Sigmoid colon (tissue), 7 donors: ENCODE measurements around the gene SUPT5H. TPM values are rescaled to one million over a fixed set of nuclear protein-coding genes. Genes with fewer than 3 reads are reported as not detected.
A peak's percentile ranks its signal among the peaks of the same experiment; 100 is the strongest.

ENCODE experiments used
- DNase-seq: peaks from one replicate; pipeline ENCODE4 v3.0.0-alpha.2; 2019
- H3K27ac ChIP-seq, 4 donors: fragments of 200-600 bp; sonication (generic); one replicate each; pipeline ENCODE4 v1.5.1; 2016 to 2019; ENCODE audit warnings: mild to moderate bottlenecking in 1 of 4
- H3K27me3 ChIP-seq, 3 donors: fragments of 200-600 bp; sonication (generic); one replicate each; pipeline ENCODE4 v1.5.1; 2019; ENCODE audit warnings: mild to moderate bottlenecking in 1 of 3
- H3K36me3 ChIP-seq, 4 donors: fragments of 200-600 bp; sonication (generic); one replicate each; pipeline ENCODE4 v1.5.1; 2016 to 2019
- H3K4me1 ChIP-seq, 4 donors: fragments of 200-600 bp; sonication (generic); one replicate each; pipeline ENCODE4 v1.5.1; 2017 to 2019
- H3K4me3 ChIP-seq, 4 donors: fragments of 200-600 bp; sonication (generic); one replicate each; pipeline ENCODE4 v1.5.1; 2017 to 2019; ENCODE audit warnings: mild to moderate bottlenecking in 2 of 4, moderate library complexity in 1 of 4
- H3K9me3 ChIP-seq, 4 donors: fragments of 200-600 bp in 3 of 4; sonication (generic) in 3 of 4; one replicate each; pipeline versions ENCODE4 v1.5.1 to v1.6.1; 2013 to 2019
- EP300 ChIP-seq, 4 donors: sonication (generic); formaldehyde crosslinking; IDR thresholded peaks; one replicate each; pipeline ENCODE4 v1.6.1; 2017; ENCODE audit warnings: antibody characterized with exemption in 4 of 4
- POLR2A ChIP-seq, 2 donors: fragments of 450-650 bp; IDR thresholded peaks; one replicate each; pipeline ENCODE4 v1.6.1; 2016; ENCODE audit warnings: antibody characterized with exemption in 2 of 2, mild to moderate bottlenecking in 2 of 2, moderate library complexity in 2 of 2
- POLR2AphosphoS5 ChIP-seq, 4 donors: sonication (generic); formaldehyde crosslinking; IDR thresholded peaks; one replicate each; pipeline ENCODE4 v1.6.1; 2017; ENCODE audit warnings: antibody characterized with exemption in 4 of 4
- WGBS, 2 donors: extraction: QIAGEN DNeasy Blood & Tissue Kit; methylation state at CpG; one replicate each; pipeline ENCODE4 v1.1.7; 2013; 5-methylcytosine and 5-hydroxymethylcytosine counted together
- intact Hi-C: fragments of 100-400 bp; cut with DNase I; formaldehyde crosslinking; loops from one replicate; pipeline ENCODE4 v1.15.1; 2023
- polyA plus RNA-seq, 3 donors: library from polyadenylated mRNA; stranded (reverse); fragments of 200-250 nt; gene quantifications; one replicate each; pipeline ENCODE4 v1.2.3, GENCODE V29; 2013
- total RNA-seq, 4 donors: library from RNA; depleted of rRNA; stranded (reverse); fragments of >200 nt; gene quantifications; one replicate each; pipeline ENCODE4 v1.1.0, GENCODE V29; 2016
- TF ChIP-seq, protein P1 (sequence below), 4 experiments: fragments of 450-650 bp in 3 of 4; fragments of 200-600 bp in 1 of 4; IDR thresholded peaks; one replicate each; pipeline ENCODE4 v1.5.1; 2016 to 2019; ENCODE audit warnings: antibody characterized with exemption in 4 of 4, mild to moderate bottlenecking in 3 of 4, moderate library complexity in 2 of 4
- donor health status: healthy with polysubstance abuse.
- donor health status: Bipolar disorder and iron deficiency.
- donor health status: healthy.

Gene SUPT5H
- total and polyA plus RNA-seq, 7 donors = 52.3 to 112 (median 77.1) TPM

DNA sequence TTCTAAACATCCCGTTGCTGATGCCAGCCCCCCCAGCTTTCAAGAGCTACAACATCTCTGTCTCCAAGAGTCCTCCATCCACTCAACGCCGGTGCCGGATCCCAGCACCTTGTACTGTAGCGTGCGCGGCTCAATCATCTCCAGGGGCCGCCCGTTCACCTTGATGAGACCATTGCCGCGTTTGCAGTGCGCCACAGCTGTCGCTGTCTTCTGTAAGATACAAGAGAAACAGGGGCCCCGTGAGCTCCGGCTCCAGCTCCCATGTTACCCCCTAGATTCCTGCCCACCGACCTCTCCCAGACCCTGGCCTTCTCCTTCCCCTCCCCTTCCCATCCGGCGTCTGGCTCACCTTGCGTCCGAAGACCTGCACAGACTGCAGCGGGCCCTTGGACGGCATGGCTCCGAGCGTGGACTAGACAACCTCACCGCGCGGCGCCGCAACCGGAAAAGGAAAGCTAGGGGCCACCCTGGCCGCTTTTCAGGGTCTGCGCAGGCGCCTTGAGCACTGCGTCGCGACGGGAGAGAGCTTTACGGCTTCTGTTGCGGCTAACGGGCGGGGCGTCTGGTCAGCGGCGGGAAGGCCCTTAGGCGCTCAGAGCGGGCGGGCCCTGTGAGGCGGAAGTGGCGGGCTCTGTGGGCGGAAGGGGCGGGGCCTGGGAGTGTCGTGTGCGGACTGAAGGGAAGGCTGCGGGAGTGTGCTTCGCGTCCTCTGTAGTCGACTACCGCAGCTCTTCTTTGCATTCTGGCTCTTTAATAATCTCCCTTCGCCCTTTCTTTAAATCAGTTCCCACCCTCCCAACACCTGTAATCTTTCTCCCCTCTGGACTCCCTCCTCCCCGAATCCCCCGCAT is 9.7 kb upstream of the SUPT5H start, which contains the start of gene RPS16:
TSS of gene RPS16 (minus strand) at position 451 of the 851 bp plus-strand sequence. CDS start at position 397, 54 bp downstream.
- peaks cover 0 to 34% (median 32%) of the 10 kb centered on the region in 4 donors for H3K4me1 ChIP-seq
- intact Hi-C loops = loop anchor here (1.0 to 10.0 kb wide), 3 partner anchors 10 to 311 kb away; partner anchors contain the start of genes PAK4 and SUPT5H
- peak within 1 kb of the TSS; percentile 90 to 99 (median 96) for H3K4me3 ChIP-seq
- DNase-seq = peak; percentile 100
- no peaks in the 10 kb centered on the region for H3K9me3 ChIP-seq
- WGBS, 2 donors = 0 to 1% methylated on average over 61 of the region's 61 CpGs
- peaks cover 17 to 32% (median 29%) of the 10 kb centered on the region in 4 donors for H3K36me3 ChIP-seq
- H3K27ac ChIP-seq = peak within 1 kb of the TSS; percentile 89 to 95 (median 91)
- TF ChIP-seq POLR2AphosphoS5 (IDR thresholded peaks at IDR 0.05) (peak; percentile 99 to 100 (median 100)), EP300 (IDR thresholded peaks at IDR 0.05) (peak in 1 of 4 donors; percentile 63), POLR2A (IDR thresholded peaks at IDR 0.05) (peak; percentile 94 to 98)
- TF ChIP-seq, protein P1, sequence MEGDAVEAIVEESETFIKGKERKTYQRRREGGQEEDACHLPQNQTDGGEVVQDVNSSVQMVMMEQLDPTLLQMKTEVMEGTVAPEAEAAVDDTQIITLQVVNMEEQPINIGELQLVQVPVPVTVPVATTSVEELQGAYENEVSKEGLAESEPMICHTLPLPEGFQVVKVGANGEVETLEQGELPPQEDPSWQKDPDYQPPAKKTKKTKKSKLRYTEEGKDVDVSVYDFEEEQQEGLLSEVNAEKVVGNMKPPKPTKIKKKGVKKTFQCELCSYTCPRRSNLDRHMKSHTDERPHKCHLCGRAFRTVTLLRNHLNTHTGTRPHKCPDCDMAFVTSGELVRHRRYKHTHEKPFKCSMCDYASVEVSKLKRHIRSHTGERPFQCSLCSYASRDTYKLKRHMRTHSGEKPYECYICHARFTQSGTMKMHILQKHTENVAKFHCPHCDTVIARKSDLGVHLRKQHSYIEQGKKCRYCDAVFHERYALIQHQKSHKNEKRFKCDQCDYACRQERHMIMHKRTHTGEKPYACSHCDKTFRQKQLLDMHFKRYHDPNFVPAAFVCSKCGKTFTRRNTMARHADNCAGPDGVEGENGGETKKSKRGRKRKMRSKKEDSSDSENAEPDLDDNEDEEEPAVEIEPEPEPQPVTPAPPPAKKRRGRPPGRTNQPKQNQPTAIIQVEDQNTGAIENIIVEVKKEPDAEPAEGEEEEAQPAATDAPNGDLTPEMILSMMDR (IDR thresholded peaks at IDR 0.05) = no peak
- peaks cover 0 to 3% (median 0%) of the 10 kb centered on the region in 3 donors for H3K27me3 ChIP-seq

DNA sequence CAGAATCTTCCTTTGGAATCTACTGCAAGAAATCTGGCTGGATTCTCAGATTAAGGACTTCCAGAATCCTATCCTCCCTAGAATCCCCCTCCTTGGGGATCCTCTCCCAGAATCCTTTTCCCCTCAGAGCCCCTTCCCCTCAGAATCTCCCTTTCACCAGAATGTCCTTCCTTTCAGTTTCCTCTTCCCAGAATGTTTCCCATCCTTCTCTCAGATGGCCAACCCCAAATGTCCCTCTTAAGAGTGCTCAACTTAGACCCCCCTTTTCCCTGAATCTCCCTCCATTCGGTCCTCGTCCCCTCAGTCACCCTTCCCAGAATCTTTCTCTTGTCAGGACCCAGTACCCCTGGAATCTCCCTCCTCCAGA is 9.0 kb upstream of the SUPT5H start:
- WGBS, 2 donors = 3 to 5% methylated on average over 2 of the region's 2 CpGs
- peaks cover 17 to 32% (median 29%) of the 10 kb centered on the region in 4 donors for H3K36me3 ChIP-seq
- no peaks in the 10 kb centered on the region for H3K9me3 ChIP-seq
- peak overlapping the region; percentile 31 to 99 (median 94) for H3K4me3 ChIP-seq
- peak overlapping the region; percentile 89 to 95 (median 91) for H3K27ac ChIP-seq
- H3K4me1 ChIP-seq = peaks cover 0 to 37% (median 29%) of the 10 kb centered on the region in 4 donors
- no peak for TF ChIP-seq POLR2AphosphoS5 (IDR thresholded peaks at IDR 0.05)
- TF ChIP-seq EP300 (IDR thresholded peaks at IDR 0.05) = no peak
- peaks cover 0 to 3% (median 0%) of the 10 kb centered on the region in 3 donors for H3K27me3 ChIP-seq
- no peak for DNase-seq
- intact Hi-C loops = loop anchor here (1.0 to 10.0 kb wide), 2 partner anchors 9 to 312 kb away; partner anchors contain the start of genes PAK4 and SUPT5H

DNA sequence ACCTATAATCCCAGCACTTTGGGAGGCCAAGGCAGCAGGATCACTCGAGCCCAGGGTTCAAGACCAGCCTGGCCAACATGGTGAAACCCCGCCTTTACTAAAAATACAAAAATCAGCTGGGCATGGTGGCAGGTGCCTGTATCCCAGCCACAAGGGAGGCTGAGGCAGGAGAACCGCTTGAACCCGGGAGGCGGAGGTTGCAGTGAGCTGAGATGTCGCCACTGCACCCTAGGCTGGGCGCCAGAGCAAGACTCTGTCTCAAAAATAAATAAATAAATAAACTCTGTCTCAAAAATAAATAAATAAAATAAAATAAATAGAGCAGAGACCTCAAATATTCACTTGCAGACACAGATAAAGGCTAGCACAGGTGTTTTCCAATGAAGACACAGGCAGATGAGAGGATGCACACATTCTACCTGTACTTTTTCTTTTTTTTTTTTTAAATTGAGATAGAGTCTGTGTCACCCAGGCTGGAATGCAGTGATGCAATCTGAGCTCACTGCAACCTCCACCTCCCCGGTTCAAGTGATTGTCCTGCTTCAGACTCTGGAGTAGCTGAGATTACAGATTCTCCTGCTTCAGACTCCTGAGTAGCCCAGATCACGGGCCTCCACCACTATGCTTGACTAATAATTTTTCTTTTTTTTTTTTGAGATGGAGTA is 7.0 kb upstream of the SUPT5H start:
- Histone ChIP-seq H3K4me1 (peaks cover 0 to 36% (median 28%) of the 10 kb centered on the region in 4 donors), H3K27ac (no peak overlapping the region), H3K36me3 (peaks cover 7 to 16% (median 14%) of the 10 kb centered on the region in 4 donors), H3K9me3 (no peaks in the 10 kb centered on the region), H3K4me3 (no peak overlapping the region), H3K27me3 (peaks cover 0 to 3% (median 0%) of the 10 kb centered on the region in 3 donors)
- WGBS, 2 donors = 85 to 87% methylated on average over 9 of the region's 9 CpGs
- DNase-seq = no peak
- intact Hi-C loops = loop anchor here (10.0 kb wide), 1 partner anchor 314 kb away; the partner anchor contains the start of gene PAK4
- TF ChIP-seq EP300 (IDR thresholded peaks at IDR 0.05) = no peak
- TF ChIP-seq POLR2A (IDR thresholded peaks at IDR 0.05) = no peak
- no peak for TF ChIP-seq POLR2AphosphoS5 (IDR thresholded peaks at IDR 0.05)
- TF ChIP-seq, protein P1 (IDR thresholded peaks at IDR 0.05) = no peak

DNA sequence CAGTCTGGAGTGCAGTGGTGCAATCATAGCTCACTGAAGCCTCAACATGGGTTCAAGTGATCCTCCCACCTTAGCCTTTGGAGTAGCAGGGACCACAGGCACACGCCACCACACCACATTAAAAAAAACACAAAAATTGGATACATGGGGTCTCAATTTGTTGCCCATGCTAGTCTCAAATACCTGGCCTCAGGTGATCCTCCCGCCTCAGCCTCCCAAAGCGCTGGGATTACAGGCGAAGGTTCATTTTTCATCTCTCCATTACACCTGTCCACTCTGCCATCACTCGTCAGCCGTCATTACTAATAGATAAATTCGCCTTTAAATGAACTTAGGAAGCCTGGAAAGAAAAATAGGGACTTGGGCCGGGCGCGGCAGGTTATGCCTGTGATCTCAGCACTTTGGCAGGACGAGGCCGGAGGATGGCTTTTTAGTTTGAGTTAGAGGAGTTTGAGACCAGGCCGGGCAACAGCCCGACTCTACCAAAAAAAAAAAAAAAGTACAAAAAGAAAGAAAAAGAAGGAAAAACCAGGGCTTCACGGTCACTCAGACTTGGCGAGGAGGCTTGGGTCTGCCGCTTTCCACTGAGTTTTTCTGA is 685 bp upstream of the SUPT5H start:
- Histone ChIP-seq H3K4me1 (peaks cover 0 to 46% (median 37%) of the 10 kb centered on the region in 4 donors), H3K36me3 (peaks cover 0 to 5% (median 0%) of the 10 kb centered on the region in 4 donors), H3K9me3 (no peaks in the 10 kb centered on the region), H3K27ac (peak overlapping the region; percentile 91 to 95 (median 94)), H3K4me3 (peak overlapping the region; percentile 60 to 96 (median 95)), H3K27me3 (no peaks in the 10 kb centered on the region)
- no peak for DNase-seq
- WGBS, 2 donors = 2 to 5% methylated on average over 17 of the region's 17 CpGs
- intact Hi-C loops = loop anchor here (1.0 to 5.0 kb wide), 5 partner anchors 8 to 102 kb away; partner anchors contain the start of genes MED29, PAF1, SAMD4B and TIMM50
- TF ChIP-seq, protein P1 (IDR thresholded peaks at IDR 0.05) = no peak
- TF ChIP-seq EP300 (IDR thresholded peaks at IDR 0.05) (no peak), POLR2AphosphoS5 (IDR thresholded peaks at IDR 0.05) (no peak), POLR2A (IDR thresholded peaks at IDR 0.05) (no peak)
